Measurements from ENCODE around the gene GLT8D2.

The GLT8D2 gene, protein sequence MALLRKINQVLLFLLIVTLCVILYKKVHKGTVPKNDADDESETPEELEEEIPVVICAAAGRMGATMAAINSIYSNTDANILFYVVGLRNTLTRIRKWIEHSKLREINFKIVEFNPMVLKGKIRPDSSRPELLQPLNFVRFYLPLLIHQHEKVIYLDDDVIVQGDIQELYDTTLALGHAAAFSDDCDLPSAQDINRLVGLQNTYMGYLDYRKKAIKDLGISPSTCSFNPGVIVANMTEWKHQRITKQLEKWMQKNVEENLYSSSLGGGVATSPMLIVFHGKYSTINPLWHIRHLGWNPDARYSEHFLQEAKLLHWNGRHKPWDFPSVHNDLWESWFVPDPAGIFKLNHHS

GRCh38 chr12:104049903-104050356 lies at the start of gene GLT8D2:
GLT8D2 (minus strand) TSS chr12:104050187; CDS start chr12:104019648, 30,539 bp downstream.
- Histone ChIP-seq H3K4me1 (ENCODE audit: control insufficient read depth, insufficient read depth, low read length) (peaks cover 12% of the 10 kb centered on the region), H3K4me3 (ENCODE audit: low read depth, low read length) (peak within 1 kb of the TSS; percentile 67), H3K9ac (ENCODE audit: low read depth, low read length) (peak within 1 kb of the TSS; percentile 50), H3K9me3 (ENCODE audit: control insufficient read depth, insufficient read depth, low read length) (no peaks in the 10 kb centered on the region), H3K27ac (ENCODE audit: low read depth, low read length) (no peak within 1 kb of the TSS), H3K27me3 (ENCODE audit: control insufficient read depth, insufficient read depth, low read length) (peaks cover 21% of the 10 kb centered on the region), H3K36me3 (ENCODE audit: control insufficient read depth, insufficient read depth, low read length) (no peaks in the 10 kb centered on the region)

- Histone ChIP-seq H3K27ac (ENCODE audit: low read depth, low read length) (no peak overlapping the region), H3K9ac (ENCODE audit: low read depth, low read length) (no peak overlapping the region), H3K4me1 (ENCODE audit: control insufficient read depth, insufficient read depth, low read length) (no peaks in the 10 kb centered on the region), H3K4me3 (ENCODE audit: low read depth, low read length) (no peak overlapping the region), H3K36me3 (ENCODE audit: control insufficient read depth, insufficient read depth, low read length) (no peaks in the 10 kb centered on the region), H3K9me3 (ENCODE audit: control insufficient read depth, insufficient read depth, low read length) (no peaks in the 10 kb centered on the region), H3K27me3 (ENCODE audit: control insufficient read depth, insufficient read depth, low read length) (no peaks in the 10 kb centered on the region)
These were observed 48.0 kb upstream of the GLT8D2 start for GRCh38 chr12:104097954-104098353.

DNA sequence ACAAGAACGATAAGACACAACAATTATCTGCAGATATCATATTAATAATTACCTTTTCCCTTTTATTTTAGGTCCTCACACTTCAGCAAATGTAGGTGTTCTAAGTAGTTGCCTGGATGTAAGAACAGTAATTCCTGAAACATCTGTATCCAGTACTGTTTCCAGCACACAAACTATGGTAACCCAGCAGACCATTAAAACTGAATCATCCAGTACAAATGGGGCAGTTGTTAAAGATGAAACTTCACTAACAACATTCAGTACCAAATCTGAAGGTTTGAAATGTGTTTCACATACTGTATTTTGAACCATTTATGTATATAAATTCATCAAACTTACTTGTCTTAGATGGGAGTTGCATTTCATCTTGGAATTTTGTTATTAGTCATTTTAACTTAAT lies 45.3 kb upstream of the GLT8D2 start:
- Histone ChIP-seq H3K4me1 (ENCODE audit: control insufficient read depth, insufficient read depth, low read length) (0 out of 2 replicates have a peak, but pooled peaks cover 3% of the 10 kb centered on the region), H3K4me3 (ENCODE audit: low read depth, low read length) (no peak overlapping the region), H3K27me3 (ENCODE audit: control insufficient read depth, insufficient read depth, low read length) (no peaks in the 10 kb centered on the region), H3K36me3 (ENCODE audit: control insufficient read depth, insufficient read depth, low read length) (no peaks in the 10 kb centered on the region), H3K9ac (ENCODE audit: low read depth, low read length) (no peak overlapping the region), H3K27ac (ENCODE audit: low read depth, low read length) (no peak overlapping the region), H3K9me3 (ENCODE audit: control insufficient read depth, insufficient read depth, low read length) (no peaks in the 10 kb centered on the region)

DNA sequence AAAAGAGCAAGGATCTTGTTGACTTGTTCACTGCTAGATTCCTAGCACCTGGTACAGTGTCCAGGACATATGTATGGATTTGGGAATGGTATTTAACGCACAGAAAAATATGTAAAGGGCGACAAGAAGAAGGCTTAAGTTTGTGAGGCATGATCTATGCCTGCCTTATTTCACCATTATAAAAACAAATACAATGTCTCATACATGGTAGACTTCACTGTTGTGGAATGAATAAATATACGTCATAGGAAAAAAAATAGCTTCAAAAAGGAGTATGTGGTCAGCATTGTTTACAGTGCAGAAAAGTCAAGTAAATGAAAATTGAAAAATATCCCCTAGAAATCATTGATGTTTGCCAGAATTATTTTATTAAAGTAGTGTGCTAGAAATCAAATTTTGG lies 44.3 kb upstream of the GLT8D2 start:
- Histone ChIP-seq H3K4me1 (ENCODE audit: control insufficient read depth, insufficient read depth, low read length) (0 out of 2 replicates have a peak, but pooled peaks cover 3% of the 10 kb centered on the region), H3K36me3 (ENCODE audit: control insufficient read depth, insufficient read depth, low read length) (no peaks in the 10 kb centered on the region), H3K4me3 (ENCODE audit: low read depth, low read length) (no peak overlapping the region), H3K27me3 (ENCODE audit: control insufficient read depth, insufficient read depth, low read length) (no peaks in the 10 kb centered on the region), H3K9ac (ENCODE audit: low read depth, low read length) (no peak overlapping the region), H3K27ac (ENCODE audit: low read depth, low read length) (no peak overlapping the region), H3K9me3 (ENCODE audit: control insufficient read depth, insufficient read depth, low read length) (no peaks in the 10 kb centered on the region)

DNA sequence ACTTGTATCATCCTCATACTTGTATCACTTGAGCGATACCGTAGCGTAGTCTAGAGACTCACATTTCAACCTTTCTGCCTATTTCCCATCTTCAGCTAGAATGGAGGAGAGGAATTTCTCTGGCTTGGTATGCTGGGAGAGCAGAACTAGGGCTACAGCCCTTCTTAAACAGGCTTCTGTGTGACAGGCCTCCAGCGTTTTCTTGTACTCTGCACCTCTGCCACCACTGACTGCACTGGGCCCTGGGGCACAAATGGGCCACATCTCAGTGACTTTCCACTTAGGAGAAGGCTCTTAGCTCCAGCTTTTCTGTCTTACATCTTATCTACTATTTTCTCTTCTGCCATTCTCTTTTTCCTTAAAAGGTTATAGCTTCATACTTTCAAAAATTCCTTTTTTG lies 41.1 kb upstream of the GLT8D2 start:
- no peaks in the 10 kb centered on the region for H3K9me3 ChIP-seq (ENCODE audit: control insufficient read depth, insufficient read depth, low read length)
- no peak overlapping the region for H3K9ac ChIP-seq (ENCODE audit: low read depth, low read length)
- no peaks in the 10 kb centered on the region for H3K36me3 ChIP-seq (ENCODE audit: control insufficient read depth, insufficient read depth, low read length)
- no peaks in the 10 kb centered on the region for H3K27me3 ChIP-seq (ENCODE audit: control insufficient read depth, insufficient read depth, low read length)
- H3K4me1 ChIP-seq (ENCODE audit: control insufficient read depth, insufficient read depth, low read length), result 0 out of 2 replicates have a peak, but pooled peaks cover 3% of the 10 kb centered on the region
- no peak overlapping the region for H3K4me3 ChIP-seq (ENCODE audit: low read depth, low read length)
- no peak overlapping the region for H3K27ac ChIP-seq (ENCODE audit: low read depth, low read length)

GRCh38 chr12:104090685-104091084 lies 40.7 kb upstream of the GLT8D2 start:
- H3K36me3 ChIP-seq (ENCODE audit: control insufficient read depth, insufficient read depth, low read length), result no peaks in the 10 kb centered on the region
- no peaks in the 10 kb centered on the region for H3K9me3 ChIP-seq (ENCODE audit: control insufficient read depth, insufficient read depth, low read length)
- H3K27ac ChIP-seq (ENCODE audit: low read depth, low read length), result no peak overlapping the region
- H3K4me1 ChIP-seq (ENCODE audit: control insufficient read depth, insufficient read depth, low read length), result 0 out of 2 replicates have a peak, but pooled peaks cover 3% of the 10 kb centered on the region
- H3K9ac ChIP-seq (ENCODE audit: low read depth, low read length), result no peak overlapping the region
- H3K27me3 ChIP-seq (ENCODE audit: control insufficient read depth, insufficient read depth, low read length), result no peaks in the 10 kb centered on the region
- no peak overlapping the region for H3K4me3 ChIP-seq (ENCODE audit: low read depth, low read length)

DNA sequence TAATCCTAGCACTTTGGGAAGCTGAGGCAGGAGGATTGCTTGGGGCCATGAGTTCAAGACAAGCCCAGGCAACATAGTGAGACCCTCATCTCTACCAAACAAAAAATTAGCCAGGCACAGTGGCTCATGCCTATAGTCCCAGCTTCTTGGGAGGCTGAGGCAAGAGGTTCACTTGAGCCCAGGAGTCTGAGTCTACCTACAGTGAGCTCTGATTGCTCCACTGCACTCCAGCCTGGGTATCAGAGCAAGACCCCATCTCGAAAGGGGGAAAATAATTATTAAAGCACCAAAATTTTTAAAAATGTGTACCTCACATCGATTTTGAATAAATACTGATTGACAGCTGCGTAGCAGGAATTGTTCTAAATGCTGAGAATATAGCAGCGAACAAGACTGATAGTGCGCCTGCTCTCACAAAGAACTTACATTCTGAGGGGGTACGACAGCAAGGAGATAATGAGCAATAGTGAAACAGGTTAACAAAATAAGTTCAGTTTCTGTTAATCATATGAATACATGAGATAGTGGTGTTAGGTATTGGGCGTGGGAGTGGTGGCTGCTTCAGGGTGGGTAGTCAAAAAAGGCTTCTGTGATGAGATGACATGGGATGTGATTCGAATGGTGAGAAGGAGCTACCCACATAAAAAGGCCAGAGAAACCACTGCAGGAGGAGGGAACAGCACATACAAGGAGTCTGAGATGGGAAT lies 33.9 kb upstream of the GLT8D2 start:
- H3K4me1 ChIP-seq (ENCODE audit: control insufficient read depth, insufficient read depth, low read length), result no peaks in the 10 kb centered on the region
- H3K4me3 ChIP-seq (ENCODE audit: low read depth, low read length), result no peak overlapping the region
- no peaks in the 10 kb centered on the region for H3K36me3 ChIP-seq (ENCODE audit: control insufficient read depth, insufficient read depth, low read length)
- H3K9me3 ChIP-seq (ENCODE audit: control insufficient read depth, insufficient read depth, low read length), result no peaks in the 10 kb centered on the region
- no peaks in the 10 kb centered on the region for H3K27me3 ChIP-seq (ENCODE audit: control insufficient read depth, insufficient read depth, low read length)
- H3K9ac ChIP-seq (ENCODE audit: low read depth, low read length), result no peak overlapping the region
- H3K27ac ChIP-seq (ENCODE audit: low read depth, low read length), result no peak overlapping the region

DNA sequence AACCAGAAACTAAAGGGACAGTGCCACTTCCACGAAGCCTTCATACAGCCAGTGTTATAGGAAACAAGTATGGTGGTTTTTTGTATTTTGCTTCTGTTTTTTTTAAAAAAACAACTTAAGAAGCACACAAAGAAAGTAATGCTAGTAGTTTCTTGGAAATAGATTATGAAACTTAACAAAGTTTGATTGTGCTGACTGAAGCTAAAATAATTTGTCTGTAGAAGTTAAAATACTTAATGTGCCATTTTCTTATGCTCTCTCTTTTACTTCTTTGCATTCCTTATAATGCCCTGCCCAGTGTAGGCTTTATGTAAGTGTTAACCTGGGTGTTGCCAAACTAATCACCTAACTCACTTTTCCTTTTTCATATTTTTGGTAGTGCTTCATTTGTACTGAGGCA lies 30.8 kb upstream of the GLT8D2 start:
- no peak overlapping the region for H3K27ac ChIP-seq (ENCODE audit: low read depth, low read length)
- no peaks in the 10 kb centered on the region for H3K9me3 ChIP-seq (ENCODE audit: control insufficient read depth, insufficient read depth, low read length)
- no peaks in the 10 kb centered on the region for H3K36me3 ChIP-seq (ENCODE audit: control insufficient read depth, insufficient read depth, low read length)
- H3K9ac ChIP-seq (ENCODE audit: low read depth, low read length), result no peak overlapping the region
- H3K4me1 ChIP-seq (ENCODE audit: control insufficient read depth, insufficient read depth, low read length), result no peaks in the 10 kb centered on the region
- no peak overlapping the region for H3K4me3 ChIP-seq (ENCODE audit: low read depth, low read length)
- H3K27me3 ChIP-seq (ENCODE audit: control insufficient read depth, insufficient read depth, low read length), result no peaks in the 10 kb centered on the region

DNA sequence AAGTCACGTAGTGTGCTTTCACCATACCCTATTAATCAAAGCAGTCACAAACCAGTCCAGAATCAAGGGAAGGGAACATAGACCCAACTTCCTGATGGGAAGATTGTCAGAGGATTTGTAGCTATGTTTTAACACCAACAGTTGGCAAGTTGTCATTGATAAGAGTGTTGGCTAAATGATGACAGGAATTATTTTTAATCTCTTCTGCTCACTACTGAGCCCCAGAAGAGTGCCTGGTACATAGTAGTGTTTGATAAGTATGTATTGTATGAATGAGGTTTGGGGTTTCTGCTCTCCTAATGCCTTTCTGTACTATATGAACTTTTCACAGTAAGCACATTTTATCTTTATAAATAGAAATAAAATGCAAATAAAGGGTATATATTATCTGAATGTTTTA lies 29.0 kb upstream of the GLT8D2 start:
- Histone ChIP-seq H3K4me3 (ENCODE audit: low read depth, low read length) (no peak overlapping the region), H3K4me1 (ENCODE audit: control insufficient read depth, insufficient read depth, low read length) (no peaks in the 10 kb centered on the region), H3K27me3 (ENCODE audit: control insufficient read depth, insufficient read depth, low read length) (no peaks in the 10 kb centered on the region), H3K9ac (ENCODE audit: low read depth, low read length) (no peak overlapping the region), H3K27ac (ENCODE audit: low read depth, low read length) (no peak overlapping the region), H3K9me3 (ENCODE audit: control insufficient read depth, insufficient read depth, low read length) (no peaks in the 10 kb centered on the region), H3K36me3 (ENCODE audit: control insufficient read depth, insufficient read depth, low read length) (no peaks in the 10 kb centered on the region)

- H3K4me1 ChIP-seq (ENCODE audit: control insufficient read depth, insufficient read depth, low read length), result no peaks in the 10 kb centered on the region
- no peak overlapping the region for H3K4me3 ChIP-seq (ENCODE audit: low read depth, low read length)
- H3K27me3 ChIP-seq (ENCODE audit: control insufficient read depth, insufficient read depth, low read length), result no peaks in the 10 kb centered on the region
- H3K9ac ChIP-seq (ENCODE audit: low read depth, low read length), result no peak overlapping the region
- H3K9me3 ChIP-seq (ENCODE audit: control insufficient read depth, insufficient read depth, low read length), result no peaks in the 10 kb centered on the region
- no peaks in the 10 kb centered on the region for H3K36me3 ChIP-seq (ENCODE audit: control insufficient read depth, insufficient read depth, low read length)
- no peak overlapping the region for H3K27ac ChIP-seq (ENCODE audit: low read depth, low read length)
These were observed 23.7 kb upstream of the GLT8D2 start for GRCh38 chr12:104073699-104074098.

DNA sequence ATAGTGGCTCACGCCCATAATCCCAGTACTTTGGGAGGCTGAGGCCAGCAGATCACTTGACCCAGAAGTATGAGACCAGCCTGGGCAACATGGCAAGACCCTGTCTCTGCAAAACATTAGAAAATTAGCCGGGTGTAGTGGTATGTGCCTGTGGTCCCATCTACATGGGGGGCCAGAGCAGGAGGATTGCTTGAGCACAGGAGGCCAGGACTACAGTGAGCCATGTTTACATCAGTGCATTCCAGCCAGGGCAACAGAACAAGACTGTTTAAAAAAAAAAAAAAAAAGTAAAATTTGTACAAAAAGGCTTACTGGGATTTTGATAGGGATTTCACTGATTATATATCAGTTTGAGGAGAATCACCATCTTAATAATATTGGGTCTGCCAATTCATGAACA lies 22.1 kb upstream of the GLT8D2 start:
- Histone ChIP-seq H3K9ac (ENCODE audit: low read depth, low read length) (no peak overlapping the region), H3K4me1 (ENCODE audit: control insufficient read depth, insufficient read depth, low read length) (no peaks in the 10 kb centered on the region), H3K4me3 (ENCODE audit: low read depth, low read length) (no peak overlapping the region), H3K27ac (ENCODE audit: low read depth, low read length) (no peak overlapping the region), H3K9me3 (ENCODE audit: control insufficient read depth, insufficient read depth, low read length) (no peaks in the 10 kb centered on the region), H3K27me3 (ENCODE audit: control insufficient read depth, insufficient read depth, low read length) (no peaks in the 10 kb centered on the region), H3K36me3 (ENCODE audit: control insufficient read depth, insufficient read depth, low read length) (no peaks in the 10 kb centered on the region)
